PC-9 (cell line): ENCODE data around the gene DENND1A. TPM values are rescaled to one million over a fixed set of nuclear protein-coding genes. Genes with fewer than 3 reads are reported as not detected.
"Not testable (repeated sequence)": the region's sequence is repeated elsewhere in the genome, so short reads cannot be mapped to it uniquely, and the experiment has no call there.

Source experiments
- BruUV-seq: library from RNA; stranded (reverse); fragments of 400-500 nt; replicated peaks from 2 replicates; lab custom pipeline; 2021; lab: Mats Ljungman, UMichigan
- CTCF ChIA-PET: fragments of 300-600 bp; sonication (Branson Sonifier 250); formaldehyde crosslinking; loops from one replicate; lab custom pipeline; 2022; ENCODE audit warnings: antibody characterized with exemption; lab: Charles Lee
- POLR2A ChIA-PET: fragments of 300-600 bp; sonication (Branson Sonifier 250); formaldehyde crosslinking; loops from one replicate; lab custom pipeline; 2022; ENCODE audit warnings: antibody characterized with exemption; ENCODE audit not compliant: unreplicated experiment; lab: Charles Lee
- DNase-seq, 2 experiments: peaks; one replicate each; pipeline versions ENCODE4 v3.0.0 to v3.0.0-alpha.2; 2015 to 2022; ENCODE audit warnings: mixed read lengths in 1 of 2
- H2AFZ ChIP-seq: fragments of 200-600 bp; sonication (generic); 2 replicates; pipeline ENCODE4 v1.8.1; 2017; ENCODE audit warnings: antibody characterized with exemption
- H3F3A ChIP-seq: fragments of 200-600 bp; sonication (generic); 2 replicates; pipeline ENCODE4 v1.8.1; 2017; ENCODE audit warnings: antibody characterized with exemption, mild to moderate bottlenecking, low read depth; ENCODE audit not compliant: insufficient read depth
- H3K27ac ChIP-seq: fragments of 200-600 bp; sonication (generic); 2 replicates; pipeline ENCODE4 v1.6.1; 2016; ENCODE audit warnings: mixed run types
- H3K27me3 ChIP-seq: fragments of 200-600 bp; sonication (generic); 2 replicates; pipeline ENCODE4 v1.6.1; 2016; ENCODE audit warnings: low read depth, mixed run types; ENCODE audit not compliant: insufficient read depth
- H3K36me3 ChIP-seq: fragments of 200-600 bp; sonication (generic); 2 replicates; pipeline ENCODE4 v1.6.1; 2016; ENCODE audit warnings: low read depth, mixed run types
- H3K4me1 ChIP-seq: fragments of 200-600 bp; sonication (generic); replicated peaks from 2 replicates; pipeline ENCODE4 v1.6.1; 2016; ENCODE audit warnings: mixed run types; ENCODE audit not compliant: insufficient read depth
- H3K4me2 ChIP-seq: fragments of 200-600 bp; sonication (generic); 2 replicates; pipeline ENCODE4 v1.6.1; 2017; ENCODE audit warnings: mixed run types
- H3K4me3 ChIP-seq: fragments of 200-600 bp; sonication (generic); 2 replicates; pipeline ENCODE4 v1.6.1; 2016; ENCODE audit warnings: mixed run types
- H3K79me2 ChIP-seq: fragments of 200-600 bp; sonication (generic); 2 replicates; pipeline ENCODE4 v1.6.1; 2017; ENCODE audit warnings: low read depth, mixed run types
- H3K9me2 ChIP-seq: fragments of 200-600 bp; sonication (generic); 2 replicates; pipeline ENCODE4 v1.8.1; 2017; ENCODE audit warnings: mild to moderate bottlenecking; ENCODE audit not compliant: insufficient read depth
- H3K9me3 ChIP-seq: fragments of 200-600 bp; sonication (generic); 2 replicates; pipeline ENCODE4 v1.8.1; 2016; ENCODE audit warnings: low read depth; ENCODE audit not compliant: insufficient read depth
- H4K20me1 ChIP-seq: fragments of 200-600 bp; sonication (generic); 2 replicates; pipeline ENCODE4 v1.8.1; 2017; ENCODE audit not compliant: insufficient read depth
- CTCF ChIP-seq: fragments of 200-600 bp; sonication (generic); conservative IDR thresholded peaks from 2 replicates; pipeline ENCODE4 v1.6.1; 2017; ENCODE audit warnings: mixed run types, antibody characterized with exemption, mild to moderate bottlenecking, moderate library complexity
- EZH2 ChIP-seq: fragments of 200-600 bp; sonication (generic); IDR thresholded peaks from 2 replicates; pipeline ENCODE4 v1.8.0; 2017; ENCODE audit warnings: antibody characterized with exemption, low read depth
- intact Hi-C: fragments of 100-400 bp; cut with micrococcal nuclease; formaldehyde crosslinking; loops from one replicate; pipeline ENCODE4 v1.10.0; 2022; ENCODE audit not compliant: unreplicated experiment
- total RNA-seq: library from RNA; stranded (reverse); gene quantifications from 2 replicates; pipeline ENCODE4 v1.2.3, GENCODE V29; 2021

Gene DENND1A
- total RNA-seq, 1 experiment from 2014 or later = 37.7 TPM

- no peak for TF ChIP-seq EZH2
- TF ChIP-seq CTCF = no peak
- H3K4me1 ChIP-seq = no peaks in the 10 kb centered on the region
- H3K36me3 ChIP-seq = no peaks in the 10 kb centered on the region
- no peaks in the 10 kb centered on the region; the same call in none of the 2 replicates for H3K79me2 ChIP-seq
- H3K4me2 ChIP-seq = no peak overlapping the region
- no TSS peak for BruUV-seq
- H3K27ac ChIP-seq = no peak overlapping the region
- no peaks in the 10 kb centered on the region for H3K9me3 ChIP-seq
- H2AFZ ChIP-seq = no peak overlapping the region
- DNase-seq = no peak
- no peak overlapping the region for H3K4me3 ChIP-seq
- no peaks in the 10 kb centered on the region for H3F3A ChIP-seq
- CTCF ChIA-PET = no interaction called here
- intact Hi-C loops = no loop called here
- H3K27me3 ChIP-seq = no peaks in the 10 kb centered on the region
- POLR2A ChIA-PET = no interaction called here
- no peaks in the 10 kb centered on the region for H3K9me2 ChIP-seq
- no peaks in the 10 kb centered on the region for H4K20me1 ChIP-seq
Measured at GRCh38 chr9:123887837-123888236, 42.1 kb downstream of the DENND1A start.

GRCh38 chr9:123885834-123886233, 44.1 kb downstream of the DENND1A start:
- H3K79me2 ChIP-seq, H3K9me2 ChIP-seq, H3F3A ChIP-seq, CTCF ChIA-PET, H3K27ac ChIP-seq, H2AFZ ChIP-seq, H3K36me3 ChIP-seq, H3K4me1 ChIP-seq, intact Hi-C loops, H4K20me1 ChIP-seq, BruUV-seq, POLR2A ChIA-PET, H3K4me2 ChIP-seq, H3K4me3 ChIP-seq, H3K9me3 ChIP-seq, DNase-seq, H3K27me3 ChIP-seq: not testable (repeated sequence)

GRCh38 chr9:123883634-123884033, 46.3 kb downstream of the DENND1A start:
- ChIA-PET POLR2A (no interaction called here), CTCF (no interaction called here)
- Histone ChIP-seq H3K9me2 (no peaks in the 10 kb centered on the region), H3K4me3 (no peak overlapping the region), H3K79me2 (no peaks in the 10 kb centered on the region), H3K27ac (no peak overlapping the region), H4K20me1 (no peaks in the 10 kb centered on the region; the same call in 1 of the 2 replicates), H3K36me3 (0 out of 2 replicates have a peak, but pooled peaks cover 4% of the 10 kb centered on the region), H2AFZ (no peak overlapping the region), H3K27me3 (no peaks in the 10 kb centered on the region), H3K4me1 (no peaks in the 10 kb centered on the region), H3K4me2 (no peak overlapping the region), H3K9me3 (no peaks in the 10 kb centered on the region), H3F3A (no peaks in the 10 kb centered on the region; the same call in 1 of the 2 replicates)
- BruUV-seq = no TSS peak
- no peak for DNase-seq
- no peak for TF ChIP-seq CTCF
- TF ChIP-seq EZH2 = no peak
- intact Hi-C loops = no loop called here

- ChIA-PET CTCF (no interaction called here), POLR2A (no interaction called here)
- Histone ChIP-seq H3K27ac (no peak overlapping the region), H3F3A (no peaks in the 10 kb centered on the region; the same call in 1 of the 2 replicates), H3K36me3 (0 out of 2 replicates have a peak, but pooled peaks cover 8% of the 10 kb centered on the region), H3K4me1 (no peaks in the 10 kb centered on the region), H3K4me2 (no peak overlapping the region), H3K79me2 (no peaks in the 10 kb centered on the region), H3K9me2 (no peaks in the 10 kb centered on the region), H3K9me3 (no peaks in the 10 kb centered on the region), H3K4me3 (no peak overlapping the region), H4K20me1 (no peaks in the 10 kb centered on the region; the same call in 1 of the 2 replicates), H3K27me3 (no peaks in the 10 kb centered on the region), H2AFZ (no peak overlapping the region)
- TF ChIP-seq EZH2 (no peak), CTCF (no peak)
- intact Hi-C loops = no loop called here
- no peak for DNase-seq
- no TSS peak for BruUV-seq
Measured at GRCh38 chr9:123881604-123882003, 48.3 kb downstream of the DENND1A start.
